ENCODE results near the gene C1orf159. TPM values are rescaled to one million over a fixed set of nuclear protein-coding genes. Genes with fewer than 3 reads are reported as not detected.
A peak's percentile ranks its signal among the peaks of the same experiment; 100 is the strongest.
"Not testable (repeated sequence)": the region's sequence is repeated elsewhere in the genome, so short reads cannot be mapped to it uniquely, and the experiment has no call there.

The C1orf159 gene
- total RNA-seq, 2 donors from 2014 or later: 18.0 to 18.6 TPM

- Mint-ChIP-seq H3K27me3 (ENCODE audit: low read depth) (peaks cover 10% of the 10 kb centered on the region), H3K4me1 (ENCODE audit: low read depth) (peaks cover 15% of the 10 kb centered on the region), H3K9me3 (peaks cover 0 to 4% of the 10 kb centered on the region in 2 donors), H3K36me3 (ENCODE audit: insufficient read depth in 2 of 2) (peaks cover 13 to 25% of the 10 kb centered on the region in 2 donors), H3K27ac (no peak overlapping the region), H3K4me3 (peak overlapping the region; percentile 76 to 86)
- ATAC-seq (replicated peaks in 1 of 2): no peak
- DNase-seq: no peak
Measured at GRCh38 chr1:1115136-1115785, 628 bp downstream of the C1orf159 start.

- no peak overlapping the region for H3K27ac Mint-ChIP-seq
- no peak for DNase-seq
- peaks cover 15% of the 10 kb centered on the region for H3K4me1 Mint-ChIP-seq (ENCODE audit: low read depth)
- H3K9me3 Mint-ChIP-seq: peaks cover 0 to 4% of the 10 kb centered on the region in 2 donors
- peaks cover 13 to 25% of the 10 kb centered on the region in 2 donors for H3K36me3 Mint-ChIP-seq (ENCODE audit: insufficient read depth in 2 of 2)
- no peak for ATAC-seq (replicated peaks in 1 of 2)
- peaks cover 7% of the 10 kb centered on the region for H3K27me3 Mint-ChIP-seq (ENCODE audit: low read depth)
- H3K4me3 Mint-ChIP-seq: peak overlapping the region; percentile 76 to 82
Measured at GRCh38 chr1:1114431-1114830, 1.5 kb downstream of the C1orf159 start.

GRCh38 chr1:1112237-1112985, 3.5 kb downstream of the C1orf159 start:
- no peak for ATAC-seq (replicated peaks in 1 of 2)
- H3K4me3 Mint-ChIP-seq: no peak overlapping the region
- DNase-seq: no peak
- peaks cover 4% of the 10 kb centered on the region in 2 donors for H3K9me3 Mint-ChIP-seq
- peaks cover 18% of the 10 kb centered on the region for H3K4me1 Mint-ChIP-seq (ENCODE audit: low read depth)
- H3K27ac Mint-ChIP-seq: no peak overlapping the region
- no peaks in the 10 kb centered on the region for H3K27me3 Mint-ChIP-seq (ENCODE audit: low read depth)
- peaks cover 18 to 30% of the 10 kb centered on the region in 2 donors for H3K36me3 Mint-ChIP-seq (ENCODE audit: insufficient read depth in 2 of 2)

GRCh38 chr1:1111516-1112236, 4.2 kb downstream of the C1orf159 start:
- peaks cover 20 to 30% of the 10 kb centered on the region in 2 donors for H3K36me3 Mint-ChIP-seq (ENCODE audit: insufficient read depth in 2 of 2)
- H3K9me3 Mint-ChIP-seq: peaks cover 4% of the 10 kb centered on the region in 2 donors
- no peak for ATAC-seq (replicated peaks in 1 of 2)
- peaks cover 16% of the 10 kb centered on the region for H3K4me1 Mint-ChIP-seq (ENCODE audit: low read depth)
- no peak for DNase-seq
- no peak overlapping the region for H3K27ac Mint-ChIP-seq
- no peak overlapping the region for H3K4me3 Mint-ChIP-seq
- H3K27me3 Mint-ChIP-seq (ENCODE audit: low read depth): no peaks in the 10 kb centered on the region

- Mint-ChIP-seq H3K9me3 (peaks cover 4% of the 10 kb centered on the region in 2 donors), H3K4me3 (no peak overlapping the region), H3K27ac (no peak overlapping the region), H3K4me1 (ENCODE audit: low read depth) (peaks cover 21% of the 10 kb centered on the region), H3K27me3 (ENCODE audit: low read depth) (no peaks in the 10 kb centered on the region), H3K36me3 (ENCODE audit: insufficient read depth in 2 of 2) (peaks cover 20 to 32% of the 10 kb centered on the region in 2 donors)
- no peak for ATAC-seq (replicated peaks in 1 of 2)
- no peak for DNase-seq
Measured at GRCh38 chr1:1110561-1110971, 5.3 kb downstream of the C1orf159 start.

- H3K9me3 Mint-ChIP-seq: peaks cover 4% of the 10 kb centered on the region in 2 donors
- peaks cover 22% of the 10 kb centered on the region for H3K4me1 Mint-ChIP-seq (ENCODE audit: low read depth)
- ATAC-seq (replicated peaks in 1 of 2) (no peak), DNase-seq (no peak)
- H3K4me3 Mint-ChIP-seq: no peak overlapping the region
- no peak overlapping the region for H3K27ac Mint-ChIP-seq
- H3K27me3 Mint-ChIP-seq (ENCODE audit: low read depth): no peaks in the 10 kb centered on the region
- H3K36me3 Mint-ChIP-seq (ENCODE audit: insufficient read depth in 2 of 2): peaks cover 21 to 32% of the 10 kb centered on the region in 2 donors
Measured at GRCh38 chr1:1109743-1110142, 6.1 kb downstream of the C1orf159 start.

- peaks cover 12 to 28% of the 10 kb centered on the region in 2 donors for H3K36me3 Mint-ChIP-seq (ENCODE audit: insufficient read depth in 2 of 2)
- peaks cover 0 to 4% of the 10 kb centered on the region in 2 donors for H3K9me3 Mint-ChIP-seq
- peaks cover 39% of the 10 kb centered on the region for H3K4me1 Mint-ChIP-seq (ENCODE audit: low read depth)
- no peak overlapping the region for H3K27ac Mint-ChIP-seq
- no peak overlapping the region for H3K4me3 Mint-ChIP-seq
- H3K27me3 Mint-ChIP-seq (ENCODE audit: low read depth): no peaks in the 10 kb centered on the region
- DNase-seq (no peak), ATAC-seq (replicated peaks in 1 of 2) (no peak)
Measured at GRCh38 chr1:1106510-1107221, 9.2 kb downstream of the C1orf159 start.

GRCh38 chr1:1104152-1104551, 11.7 kb downstream of the C1orf159 start:
- peaks cover 21 to 37% of the 10 kb centered on the region in 2 donors for H3K36me3 Mint-ChIP-seq (ENCODE audit: insufficient read depth in 2 of 2)
- H3K9me3 Mint-ChIP-seq; H3K27me3 Mint-ChIP-seq (ENCODE audit: low read depth): not testable (repeated sequence)
- peak overlapping the region; percentile 45 to 56 for H3K4me3 Mint-ChIP-seq
- peak overlapping the region; percentile 61 for H3K27ac Mint-ChIP-seq
- peaks cover 58% of the 10 kb centered on the region for H3K4me1 Mint-ChIP-seq (ENCODE audit: low read depth)
- ATAC-seq (replicated peaks in 1 of 2) (peak; percentile 82 to 87), DNase-seq (peak; percentile 53 to 60)

GRCh38 chr1:1101503-1101902, 14.4 kb downstream of the C1orf159 start:
- Mint-ChIP-seq H3K4me3 (no peak overlapping the region), H3K9me3 (peaks cover 6 to 13% of the 10 kb centered on the region in 2 donors), H3K27me3 (ENCODE audit: low read depth) (no peaks in the 10 kb centered on the region), H3K36me3 (ENCODE audit: insufficient read depth in 2 of 2) (peaks cover 20 to 49% of the 10 kb centered on the region in 2 donors), H3K27ac (no peak overlapping the region), H3K4me1 (ENCODE audit: low read depth) (peaks cover 70% of the 10 kb centered on the region)
- ATAC-seq (replicated peaks in 1 of 2): no peak
- DNase-seq: no peak

GRCh38 chr1:1100296-1100695, 15.6 kb downstream of the C1orf159 start:
- Mint-ChIP-seq H3K27ac (peak overlapping the region; percentile 77), H3K4me3 (peak overlapping the region; percentile 28 to 61), H3K4me1 (ENCODE audit: low read depth) (peaks cover 65% of the 10 kb centered on the region), H3K27me3 (ENCODE audit: low read depth) (no peaks in the 10 kb centered on the region), H3K36me3 (ENCODE audit: insufficient read depth in 2 of 2) (peaks cover 22 to 50% of the 10 kb centered on the region in 2 donors), H3K9me3 (peaks cover 6 to 13% of the 10 kb centered on the region in 2 donors)
- no peak for ATAC-seq (replicated peaks in 1 of 2)
- no peak for DNase-seq

- peaks cover 20 to 54% of the 10 kb centered on the region in 2 donors for H3K36me3 Mint-ChIP-seq (ENCODE audit: insufficient read depth in 2 of 2)
- peak overlapping the region; percentile 2 to 3 for H3K4me3 Mint-ChIP-seq
- H3K4me1 Mint-ChIP-seq (ENCODE audit: low read depth): peaks cover 59% of the 10 kb centered on the region
- ATAC-seq (replicated peaks in 1 of 2) (peak; percentile 42 to 54), DNase-seq (no peak)
- H3K27me3 Mint-ChIP-seq (ENCODE audit: low read depth): no peaks in the 10 kb centered on the region
- peaks cover 6 to 13% of the 10 kb centered on the region in 2 donors for H3K9me3 Mint-ChIP-seq
- H3K27ac Mint-ChIP-seq: peak overlapping the region; percentile 64
Measured at GRCh38 chr1:1099506-1100183, 16.2 kb downstream of the C1orf159 start.

Data from activated T-cell treated with anti-CD3 and anti-CD28 coated beads, Interleukin-2, amount 50 U/mL, for 72 hours (primary cell).